HTR-8/SVneo (cell line): ENCODE data around the gene ZNF12.
"Not testable (repeated sequence)": the region's sequence is repeated elsewhere in the genome, so short reads cannot be mapped to it uniquely, and the experiment has no call there.

Source experiments
- DNase-seq: peaks from one replicate; pipeline ENCODE4 v3.0.0; 2011; ENCODE audit warnings: low spot score, mixed read lengths; ENCODE audit not compliant: insufficient read length
- FAIRE-seq: peaks from 2 replicates; lab custom pipeline; 2011; peaks lifted over from hg19 to GRCh38; lab: Jason Lieb, UNC

ZNF12 gene

GRCh38 chr7:6700793-6701192 is 6.0 kb downstream of the ZNF12 start:
- FAIRE-seq (no peak), DNase-seq (no peak)

- DNase-seq = no peak
- FAIRE-seq = no peak
These were observed 15.1 kb downstream of the ZNF12 start for GRCh38 chr7:6691609-6692106.

DNA sequence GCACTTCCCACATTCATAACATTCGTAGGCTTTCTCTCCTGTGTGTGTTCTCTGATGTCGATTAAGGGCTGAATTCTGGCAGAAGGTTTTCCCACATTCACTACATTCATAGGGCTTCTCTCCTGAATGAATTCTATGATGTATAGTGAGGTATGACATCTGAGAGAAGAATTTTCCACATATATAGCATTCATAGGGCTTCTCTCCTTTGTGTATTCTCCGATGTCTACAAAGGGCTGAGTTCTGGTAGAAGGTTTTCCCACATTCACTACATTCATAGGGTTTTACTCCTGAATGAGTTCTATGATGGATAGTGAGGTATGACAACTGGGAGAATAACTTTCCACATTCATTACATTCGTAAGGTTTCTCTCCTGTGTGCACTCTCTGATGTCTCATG is 15.6 kb downstream of the ZNF12 start:
- DNase-seq (no peak), FAIRE-seq (no peak)

- FAIRE-seq (peak; percentile 26), DNase-seq (no peak)
These were observed 26.6 kb downstream of the ZNF12 start for GRCh38 chr7:6680146-6680545.

DNA sequence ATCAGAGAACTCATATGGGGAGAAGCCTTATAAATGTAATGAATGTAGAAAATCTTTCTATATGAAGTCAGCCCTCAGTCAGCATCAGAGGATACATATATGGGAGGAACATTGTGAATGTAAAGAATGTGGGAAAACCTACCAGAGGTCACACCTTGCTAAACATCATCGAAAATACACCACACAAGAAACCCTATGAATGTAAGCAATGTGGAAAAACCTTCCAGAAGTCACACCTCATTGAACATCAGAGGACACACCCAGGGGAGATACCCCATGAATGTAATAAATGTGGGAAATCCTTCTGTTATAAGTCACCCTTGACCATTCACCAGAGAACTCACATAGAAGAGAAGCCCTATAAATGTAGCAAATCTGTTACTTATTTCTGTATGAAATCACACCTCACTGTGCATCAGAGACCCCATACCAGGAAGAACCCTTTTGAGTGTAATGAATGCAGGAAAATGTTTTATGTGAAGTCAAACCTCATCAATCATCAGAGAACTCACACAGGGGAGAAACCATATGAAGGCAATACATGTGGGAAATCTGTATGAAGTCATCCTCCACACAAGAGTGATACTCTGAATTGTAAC is 30.8 kb downstream of the ZNF12 start:
- DNase-seq (no peak), FAIRE-seq (no peak)

- not testable (repeated sequence) for FAIRE-seq, DNase-seq
These were observed 35.9 kb downstream of the ZNF12 start for GRCh38 chr7:6670851-6671250.

GRCh38 chr7:6658618-6659345 is 48.0 kb downstream of the ZNF12 start:
- DNase-seq = no peak
- no peak for FAIRE-seq

GRCh38 chr7:6656413-6656812 is 50.3 kb downstream of the ZNF12 start:
- FAIRE-seq (no peak), DNase-seq (no peak)

GRCh38 chr7:6655636-6656385 is 50.9 kb downstream of the ZNF12 start:
- DNase-seq = no peak

GRCh38 chr7:6654842-6655610 is 51.7 kb downstream of the ZNF12 start:
- no peak for DNase-seq
- FAIRE-seq = no peak

More at GRCh38 chr7:6655636-6656385, 50.9 kb downstream of the ZNF12 start:
- no peak for FAIRE-seq

DNA sequence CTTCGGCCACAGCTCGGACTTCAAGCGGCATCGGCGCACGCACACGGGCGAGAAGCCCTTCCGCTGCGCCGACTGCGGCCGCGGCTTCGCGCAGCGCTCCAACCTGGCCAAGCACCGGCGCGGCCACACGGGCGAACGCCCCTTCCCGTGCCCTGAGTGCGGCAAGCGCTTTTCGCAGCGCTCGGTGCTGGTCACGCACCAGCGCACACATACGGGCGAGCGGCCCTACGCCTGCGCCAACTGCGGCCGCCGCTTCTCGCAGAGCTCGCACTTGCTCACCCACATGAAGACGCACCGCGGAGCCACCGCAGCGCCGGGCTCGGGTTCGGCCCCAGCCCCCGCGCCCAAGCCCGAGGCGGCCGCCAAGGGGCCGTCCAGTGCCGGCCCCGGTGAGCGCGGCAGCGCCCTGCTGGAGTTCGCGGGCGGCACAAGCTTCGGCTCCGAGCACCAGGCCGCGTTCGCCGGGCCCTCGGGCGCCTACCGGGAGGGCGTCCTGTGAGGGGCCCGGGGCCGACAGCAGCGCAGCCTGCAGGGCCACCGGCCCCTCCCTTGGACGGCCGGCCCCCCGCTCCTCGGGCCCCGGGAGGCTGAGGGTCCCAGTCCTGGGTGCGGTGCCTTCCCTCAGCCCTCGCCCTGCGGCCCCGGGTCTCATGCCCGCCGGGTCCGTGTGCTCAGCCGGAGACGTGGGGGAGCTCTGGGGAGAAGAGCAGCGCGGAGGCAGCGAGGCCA is 52.5 kb downstream of the ZNF12 start:
- no peak for DNase-seq
- no peak for FAIRE-seq

DNA sequence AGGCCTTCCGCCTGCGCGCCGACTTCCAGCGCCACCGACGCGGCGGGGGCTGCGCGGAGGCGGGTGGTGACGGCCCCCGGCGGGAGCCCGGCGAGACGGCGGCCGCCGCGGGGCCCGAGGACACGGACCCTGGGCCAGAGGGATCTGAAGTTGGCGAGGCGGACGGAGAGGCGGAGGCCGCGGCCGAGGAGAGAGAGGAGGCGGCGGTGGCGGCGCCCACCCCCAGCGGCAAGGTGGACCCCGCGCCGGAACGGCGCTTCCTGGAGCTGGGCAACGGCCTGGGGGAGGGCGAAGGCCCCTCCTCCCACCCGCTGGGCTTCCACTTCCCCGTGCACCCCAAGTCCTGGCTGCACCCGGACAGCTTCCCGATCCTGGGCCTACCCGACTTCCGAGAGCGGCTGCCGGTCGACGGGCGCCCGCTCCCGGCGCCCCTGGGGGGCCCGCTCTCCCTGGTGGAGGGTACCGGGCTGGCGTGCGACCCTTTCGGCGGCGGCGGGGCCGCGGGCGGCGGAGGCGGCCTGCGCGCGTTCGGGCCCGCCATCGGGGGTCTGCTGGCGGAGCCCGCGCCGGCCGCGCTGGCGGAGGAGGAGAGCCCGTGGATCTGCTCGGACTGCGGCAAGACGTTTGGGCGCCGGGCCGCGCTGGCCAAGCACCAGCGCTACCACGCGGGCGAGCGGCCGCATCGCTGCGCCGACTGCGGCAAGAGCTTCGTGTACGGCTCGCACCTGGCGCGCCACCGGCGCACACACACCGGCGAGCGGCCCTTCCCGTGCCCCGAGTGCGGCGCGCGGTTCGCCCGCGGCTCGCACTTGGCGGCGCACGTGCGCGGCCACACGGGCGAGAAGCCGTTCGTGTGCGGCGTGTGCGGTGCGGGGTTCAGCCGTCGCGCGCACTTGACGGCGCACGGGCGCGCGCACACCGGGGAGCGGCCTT is 53.4 kb downstream of the ZNF12 start:
- DNase-seq (no peak), FAIRE-seq (no peak)

DNA sequence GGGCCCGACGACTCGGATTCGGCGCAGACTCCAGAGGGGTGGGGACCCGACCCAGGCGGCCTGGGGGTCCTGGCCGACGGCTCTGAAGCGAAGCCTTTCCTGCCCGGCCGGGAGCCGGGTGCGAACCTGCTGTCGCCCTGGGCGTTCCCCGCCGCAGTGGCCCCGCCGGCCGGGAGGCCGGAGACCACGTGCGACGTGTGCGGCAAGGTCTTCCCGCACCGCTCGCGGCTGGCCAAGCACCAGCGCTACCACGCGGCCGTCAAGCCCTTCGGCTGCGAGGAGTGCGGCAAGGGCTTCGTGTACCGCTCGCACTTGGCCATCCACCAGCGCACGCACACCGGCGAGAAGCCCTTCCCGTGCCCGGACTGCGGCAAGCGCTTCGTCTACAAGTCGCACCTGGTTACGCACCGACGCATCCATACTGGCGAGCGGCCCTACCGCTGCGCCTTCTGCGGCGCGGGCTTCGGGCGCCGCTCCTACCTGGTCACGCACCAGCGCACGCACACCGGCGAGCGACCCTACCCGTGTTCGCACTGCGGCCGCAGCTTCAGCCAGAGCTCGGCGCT is 54.2 kb downstream of the ZNF12 start:
- DNase-seq = no peak

GRCh38 chr7:6651851-6652445 is 54.8 kb downstream of the ZNF12 start:
- no peak for DNase-seq
- no peak for FAIRE-seq

More for the DNA sequence above, 54.2 kb downstream of the ZNF12 start:
- no peak for FAIRE-seq

GRCh38 chr7:6650521-6651011 is 56.2 kb downstream of the ZNF12 start:
- no peak for FAIRE-seq
- DNase-seq = no peak

- FAIRE-seq = no peak
These were observed 56.7 kb downstream of the ZNF12 start for GRCh38 chr7:6650086-6650485.

GRCh38 chr7:6649241-6649961 is 57.3 kb downstream of the ZNF12 start:
- FAIRE-seq (peak; percentile 58), DNase-seq (no peak)

More at GRCh38 chr7:6650086-6650485, 56.7 kb downstream of the ZNF12 start:
- DNase-seq = no peak
